ENCODE results near the gene KIF26B.

DNA sequence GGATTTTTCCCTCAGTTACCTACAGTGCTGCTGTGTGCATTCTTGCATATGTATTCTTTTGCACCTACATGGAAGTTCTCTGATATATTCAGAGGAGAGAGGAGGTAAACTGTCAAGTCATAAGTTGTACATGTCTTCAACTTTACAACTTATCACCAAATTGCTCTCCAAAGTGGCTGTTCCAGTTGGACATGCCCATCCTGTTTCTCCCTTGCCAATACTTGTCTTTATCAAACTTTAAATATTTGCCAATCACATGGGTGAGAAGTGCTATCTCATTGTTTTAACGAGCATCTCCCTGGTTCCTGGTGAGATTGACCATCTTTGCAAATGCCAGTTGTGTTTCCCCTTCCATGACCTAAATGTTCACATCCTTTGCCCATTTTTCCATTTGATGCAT lies 88.2 kb downstream of the KIF26B start:
- TF ChIP-seq CTCF (IDR thresholded peaks at IDR 0.05) = no peak
- no peak for TF ChIP-seq POLR2A (IDR thresholded peaks at IDR 0.05)
- TF ChIP-seq POLR2AphosphoS5 (IDR thresholded peaks at IDR 0.05) = no peak
- no peak for TF ChIP-seq EP300 (IDR thresholded peaks at IDR 0.05; ENCODE audit: low read depth)

All from transverse colon (tissue), 4 donors.